ENCODE data around the gene HS6ST1. TPM values are rescaled to one million over a fixed set of nuclear protein-coding genes. Genes with fewer than 3 reads are reported as not detected.

The HS6ST1 gene
- total and polyA plus RNA-seq, 2 of the 4 experiments (the other 2 are of a cell fraction) = 29.9 to 36.9 TPM

- peak overlapping the region; percentile 57 for H3K18ac ChIP-seq (ENCODE audit: low read depth, low read length)
- no peaks in the 10 kb centered on the region for H3K27me3 ChIP-seq (ENCODE audit: control insufficient read depth, insufficient read depth, low read length)
- H2BK5ac ChIP-seq (ENCODE audit: low read depth, low read length, poor library complexity, severe bottlenecking) = peak overlapping the region; percentile 48
- peak overlapping the region; percentile 21; the same call in 1 of the 3 replicates for H2BK15ac ChIP-seq (ENCODE audit: low read depth, low read length)
- H2AFZ ChIP-seq (replicated peaks; ENCODE audit: low read length, poor library complexity) = peak overlapping the region; percentile 35
- H3K4ac ChIP-seq (ENCODE audit: low read depth, low read length) = peak overlapping the region; percentile 99
- peak overlapping the region; percentile 25; the same call in 1 of the 2 replicates for H3K14ac ChIP-seq (replicated peaks; ENCODE audit: low read depth, low read length)
- ChIA-PET POLR2A (ENCODE audit: unreplicated experiment) (no interaction called here), CTCF (interaction anchor here (1.1 kb wide), 1 partner anchor 40 kb away, joined by 3 read pairs; no protein-coding TSS in a partner anchor)
- no peak overlapping the region for H3K23ac ChIP-seq (ENCODE audit: low read depth, low read length)
- H3K36me3 ChIP-seq (ENCODE audit: control insufficient read depth, insufficient read depth, low read length) = peaks cover 36% of the 10 kb centered on the region
- peak overlapping the region; percentile 100 for H4K91ac ChIP-seq (ENCODE audit: insufficient read depth, low read depth, low read length)
- dilution Hi-C loops (cut with HindIII; ENCODE audit: low sequenced_read_pairs, unreplicated experiment) (no loop called here), in situ Hi-C loops (cut with MboI; ENCODE audit: low sequenced_read_pairs) (loop anchor here (25.0 kb wide), 1 partner anchor 412 kb away; the partner anchor contains the start of gene AMMECR1L), intact Hi-C loops (cut with micrococcal nuclease) (no loop called here)
- H4K20me1 ChIP-seq (ENCODE audit: insufficient read depth, low read length) = peaks cover 58% of the 10 kb centered on the region
- H3K27ac ChIP-seq (ENCODE audit: insufficient read depth, low read length) = peak overlapping the region; percentile 96
- no peak overlapping the region for H3K56ac ChIP-seq (ENCODE audit: extremely low read depth, insufficient read depth, low read length)
- ATAC-seq (ENCODE audit: low read depth) = no peak
- TF ChIP-seq CHD1 (IDR thresholded peaks at IDR 0.05; ENCODE audit: low read depth, low read length) (no peak), NFE2L2 (IDR thresholded peaks at IDR 0.05; ENCODE audit: low read depth, low read length) (no peak), FOS (IDR thresholded peaks at IDR 0.05; ENCODE audit: low read depth, low read length) (no peak), MAFK (IDR thresholded peaks at IDR 0.05; ENCODE audit: low read depth, low read length) (no peak), MAZ (IDR thresholded peaks at IDR 0.05; ENCODE audit: borderline replicate concordance, low read depth, low read length) (no peak), BHLHE40 (IDR thresholded peaks at IDR 0.05; ENCODE audit: low read depth, low read length) (no peak), CTCF (conservative IDR thresholded peaks at IDR 0.05; ENCODE audit: low read depth, low read length) (no peak), SMC3 (IDR thresholded peaks at IDR 0.05; ENCODE audit: low read depth, low read length) (no peak), MXI1 (IDR thresholded peaks at IDR 0.05; ENCODE audit: borderline replicate concordance, low read depth, low read length) (no peak), RAD21 (IDR thresholded peaks at IDR 0.05; ENCODE audit: low read length) (no peak), RCOR1 (IDR thresholded peaks at IDR 0.05; ENCODE audit: insufficient replicate concordance, low read length) (no peak), POLR2A (IDR thresholded peaks at IDR 0.05; ENCODE audit: low read depth, low read length) (no peak), ELK1 (IDR thresholded peaks at IDR 0.05; ENCODE audit: borderline replicate concordance, low read depth, low read length) (no peak), RFX5 (IDR thresholded peaks at IDR 0.05; ENCODE audit: low read depth, low read length) (no peak)
- H3K4me3 ChIP-seq (ENCODE audit: insufficient read depth, low read depth, low read length) = no peak overlapping the region
- peak overlapping the region; percentile 99 for H2BK120ac ChIP-seq (ENCODE audit: low read depth, low read length)
- peak overlapping the region; percentile 97; the same call in 1 of the 2 replicates for H2AK5ac ChIP-seq (ENCODE audit: low read depth, low read length)
- H4K5ac ChIP-seq (ENCODE audit: low read depth, low read length) = peak overlapping the region; percentile 68
- no peak overlapping the region; the same call in none of the 2 replicates for H2BK20ac ChIP-seq (ENCODE audit: low read depth, low read length)
- no peak overlapping the region for H3K4me2 ChIP-seq (ENCODE audit: low read depth, low read length)
- H3K4me1 ChIP-seq (ENCODE audit: control insufficient read depth, insufficient read depth, low read length) = peaks cover 58% of the 10 kb centered on the region
- peaks cover 53 to 89% of the 10 kb centered on the region in 2 experiments for H3K79me1 ChIP-seq (ENCODE audit: low read depth in 1 of 2, low read length in 2 of 2)
- no peak overlapping the region for H2AK9ac ChIP-seq (replicated peaks; ENCODE audit: low read depth, low read length, poor library complexity)
- peak overlapping the region; percentile 26 to 66; a peak in 2 of 4 replicates for H4K8ac ChIP-seq (ENCODE audit: low read depth in 2 of 2, low read length in 2 of 2)
- H3K9ac ChIP-seq (ENCODE audit: low read depth, low read length) = peak overlapping the region; percentile 28
- H3K9me1 ChIP-seq (ENCODE audit: insufficient read depth, low read length) = peaks cover 53% of the 10 kb centered on the region
- H3K9me3 ChIP-seq (ENCODE audit: control insufficient read depth, insufficient read depth, low read length) = no peaks in the 10 kb centered on the region
- BruUV-seq (replicated peaks) = no TSS peak
- WGBS, 2 experiments (ENCODE audit: extremely low coverage in 2 of 2, insufficient read length in 1 of 2) = 93% methylated on average over 2 of the region's 11 CpGs; no CpG with 5 or more reads in 1 of the 2 experiments
- DNase-seq = no peak
These were observed 19.0 kb downstream of the HS6ST1 start for GRCh38 chr2:128299628-128300027.

Measured in IMR-90 (cell line).